Right atrium auricular region (tissue), 2 donors: ENCODE measurements around the gene ZBTB20. TPM values are rescaled to one million over a fixed set of nuclear protein-coding genes. Genes with fewer than 3 reads are reported as not detected.

Experiments
- DNase-seq: peaks from one replicate; pipeline ENCODE4 v3.0.0-alpha.2; 2019; ENCODE audit warnings: low spot score
- H3K27ac ChIP-seq, 2 donors: fragments of 200-600 bp; sonication (generic); 1 replicate in 1 of 2; 2 replicates in 1 of 2; pipeline ENCODE4 v1.5.1; 2016 to 2019
- H3K27me3 ChIP-seq, 2 donors: fragments of 200-600 bp; sonication (generic); one replicate each; pipeline versions ENCODE4 v1.5.1 to v1.6.0; 2017 to 2019
- H3K36me3 ChIP-seq: fragments of 200-600 bp; sonication (generic); one replicate; pipeline ENCODE4 v1.5.1; 2016
- H3K4me1 ChIP-seq, 2 donors: fragments of 200-600 bp; sonication (generic); one replicate each; pipeline versions ENCODE4 v1.5.1 to v1.6.0; 2017 to 2019
- H3K4me3 ChIP-seq, 2 donors: fragments of 200-600 bp; sonication (generic); 1 replicate in 1 of 2; 2 replicates in 1 of 2; pipeline ENCODE4 v1.5.1; 2017 to 2019; ENCODE audit warnings: mild to moderate bottlenecking in 1 of 2, moderate library complexity in 1 of 2
- H3K9me3 ChIP-seq, 2 donors: fragments of 200-600 bp; sonication (generic); one replicate each; pipeline ENCODE4 v1.5.1; 2019
- total RNA-seq, 2 donors: library from RNA; depleted of rRNA; stranded (reverse); fragments of >200 nt; gene quantifications; one replicate each; pipeline ENCODE4 v1.1.0, GENCODE V29; 2016
- TF ChIP-seq, protein P1 (sequence below), 2 donors: fragments of 200-600 bp; sonication (generic); IDR thresholded peaks; one replicate each; pipeline ENCODE4 v1.5.1; 2019; ENCODE audit warnings: antibody characterized with exemption in 2 of 2

The ZBTB20 gene
- total RNA-seq, 2 donors from 2014 or later, result 84.6 to 90.8 TPM

GRCh38 chr3:114351822-114352145, 795.3 kb downstream of the ZBTB20 start:
- no peaks in the 10 kb centered on the region for H3K9me3 ChIP-seq
- H3K27me3 ChIP-seq, result no peaks in the 10 kb centered on the region
- H3K27ac ChIP-seq, result no peak overlapping the region
- peaks cover 0 to 7% of the 10 kb centered on the region in 2 donors for H3K4me1 ChIP-seq
- H3K4me3 ChIP-seq, result no peak overlapping the region
- no peak for DNase-seq
- peaks cover 33% of the 10 kb centered on the region for H3K36me3 ChIP-seq
- TF ChIP-seq, protein P1, sequence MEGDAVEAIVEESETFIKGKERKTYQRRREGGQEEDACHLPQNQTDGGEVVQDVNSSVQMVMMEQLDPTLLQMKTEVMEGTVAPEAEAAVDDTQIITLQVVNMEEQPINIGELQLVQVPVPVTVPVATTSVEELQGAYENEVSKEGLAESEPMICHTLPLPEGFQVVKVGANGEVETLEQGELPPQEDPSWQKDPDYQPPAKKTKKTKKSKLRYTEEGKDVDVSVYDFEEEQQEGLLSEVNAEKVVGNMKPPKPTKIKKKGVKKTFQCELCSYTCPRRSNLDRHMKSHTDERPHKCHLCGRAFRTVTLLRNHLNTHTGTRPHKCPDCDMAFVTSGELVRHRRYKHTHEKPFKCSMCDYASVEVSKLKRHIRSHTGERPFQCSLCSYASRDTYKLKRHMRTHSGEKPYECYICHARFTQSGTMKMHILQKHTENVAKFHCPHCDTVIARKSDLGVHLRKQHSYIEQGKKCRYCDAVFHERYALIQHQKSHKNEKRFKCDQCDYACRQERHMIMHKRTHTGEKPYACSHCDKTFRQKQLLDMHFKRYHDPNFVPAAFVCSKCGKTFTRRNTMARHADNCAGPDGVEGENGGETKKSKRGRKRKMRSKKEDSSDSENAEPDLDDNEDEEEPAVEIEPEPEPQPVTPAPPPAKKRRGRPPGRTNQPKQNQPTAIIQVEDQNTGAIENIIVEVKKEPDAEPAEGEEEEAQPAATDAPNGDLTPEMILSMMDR (IDR thresholded peaks at IDR 0.05), result no peak

DNA sequence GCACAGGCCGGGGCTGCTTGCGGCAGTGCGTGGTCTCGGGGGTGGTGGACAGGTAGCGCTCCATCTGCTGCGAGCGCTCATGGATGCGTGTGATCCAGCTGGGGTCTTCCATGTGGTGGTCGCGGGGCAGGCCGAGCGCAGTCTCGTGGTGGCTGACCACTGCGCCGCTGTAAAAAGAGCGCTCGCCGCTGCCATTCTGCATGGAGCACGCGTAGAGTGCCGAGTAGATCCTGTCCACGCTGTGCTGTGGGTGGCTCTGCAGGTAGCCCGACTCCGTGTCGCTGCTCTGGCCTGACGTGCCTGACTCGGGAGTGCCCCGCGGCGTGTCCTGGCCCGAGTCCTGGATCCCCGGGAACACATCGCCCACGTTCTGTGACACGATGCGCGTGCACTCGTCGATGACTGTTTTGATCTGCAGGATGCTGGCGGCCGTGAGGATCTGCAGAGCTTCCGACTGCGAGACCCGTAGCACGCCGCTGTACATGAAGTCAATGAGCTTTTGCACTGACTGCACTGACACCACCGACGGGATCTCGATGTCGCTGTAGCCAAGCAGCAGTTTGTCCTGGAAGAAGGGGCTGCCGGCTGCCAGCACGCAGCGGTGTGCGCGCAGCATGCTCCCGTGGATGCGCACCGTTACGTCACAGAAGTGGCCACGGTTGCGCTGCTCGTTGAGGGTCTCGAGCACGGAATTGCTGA, 795.8 kb downstream of the ZBTB20 start:
- TF ChIP-seq, protein P1 (IDR thresholded peaks at IDR 0.05), result no peak
- DNase-seq, result no peak
- Histone ChIP-seq H3K4me1 (peaks cover 0 to 5% of the 10 kb centered on the region in 2 donors), H3K36me3 (peaks cover 33% of the 10 kb centered on the region), H3K27me3 (no peaks in the 10 kb centered on the region), H3K9me3 (no peaks in the 10 kb centered on the region), H3K4me3 (no peak overlapping the region), H3K27ac (no peak overlapping the region)

DNA sequence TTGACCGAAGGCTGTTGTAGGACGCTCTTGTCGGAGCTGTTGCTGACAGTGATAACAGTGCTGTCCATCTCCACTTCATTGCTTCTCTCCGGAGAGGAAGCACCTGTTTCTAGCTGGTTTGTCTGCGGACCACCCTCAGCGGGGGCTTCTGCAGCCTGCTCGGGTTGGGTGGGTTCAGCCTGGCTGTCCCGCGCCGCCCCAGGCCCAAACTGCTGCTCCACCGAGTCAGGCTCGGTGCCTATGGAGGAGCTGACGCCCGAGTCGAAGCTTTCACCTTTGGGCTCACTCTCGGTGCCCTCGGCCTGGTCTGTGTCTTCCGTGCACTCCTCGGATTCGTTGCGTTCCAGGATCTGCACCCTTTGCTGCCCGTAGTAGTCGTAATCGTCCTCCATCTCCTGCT, 796.4 kb downstream of the ZBTB20 start:
- no peaks in the 10 kb centered on the region for H3K27me3 ChIP-seq
- no peak overlapping the region for H3K27ac ChIP-seq
- H3K36me3 ChIP-seq, result peaks cover 34% of the 10 kb centered on the region
- DNase-seq, result no peak
- H3K4me3 ChIP-seq, result no peak overlapping the region
- no peaks in the 10 kb centered on the region for H3K9me3 ChIP-seq
- TF ChIP-seq, protein P1 (IDR thresholded peaks at IDR 0.05), result no peak
- H3K4me1 ChIP-seq, result no peaks in the 10 kb centered on the region

DNA sequence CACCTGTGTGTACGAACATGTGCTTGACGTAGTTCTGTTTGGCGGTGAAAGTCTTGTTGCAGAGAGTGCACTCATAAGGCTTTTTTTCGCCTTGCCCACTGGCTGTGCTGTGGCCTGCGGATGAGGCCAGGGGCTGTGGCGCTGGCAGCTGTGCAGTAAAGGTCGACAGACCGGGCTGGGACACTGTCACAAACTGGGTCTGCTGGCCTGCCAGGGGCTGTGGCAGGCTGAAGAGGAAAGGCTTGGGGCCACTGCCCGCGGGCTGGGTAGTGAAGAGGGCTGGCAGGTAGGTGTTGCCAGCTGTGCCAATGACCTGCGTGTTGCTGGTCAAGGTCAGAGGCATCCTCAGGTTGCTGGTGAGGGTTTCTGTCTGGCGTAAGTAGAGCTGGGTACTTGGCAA, 796.8 kb downstream of the ZBTB20 start:
- no peaks in the 10 kb centered on the region for H3K4me1 ChIP-seq
- H3K4me3 ChIP-seq, result no peak overlapping the region
- TF ChIP-seq, protein P1 (IDR thresholded peaks at IDR 0.05), result no peak
- H3K9me3 ChIP-seq, result no peaks in the 10 kb centered on the region
- no peak overlapping the region for H3K27ac ChIP-seq
- peaks cover 38% of the 10 kb centered on the region for H3K36me3 ChIP-seq
- H3K27me3 ChIP-seq, result no peaks in the 10 kb centered on the region
- DNase-seq, result no peak

DNA sequence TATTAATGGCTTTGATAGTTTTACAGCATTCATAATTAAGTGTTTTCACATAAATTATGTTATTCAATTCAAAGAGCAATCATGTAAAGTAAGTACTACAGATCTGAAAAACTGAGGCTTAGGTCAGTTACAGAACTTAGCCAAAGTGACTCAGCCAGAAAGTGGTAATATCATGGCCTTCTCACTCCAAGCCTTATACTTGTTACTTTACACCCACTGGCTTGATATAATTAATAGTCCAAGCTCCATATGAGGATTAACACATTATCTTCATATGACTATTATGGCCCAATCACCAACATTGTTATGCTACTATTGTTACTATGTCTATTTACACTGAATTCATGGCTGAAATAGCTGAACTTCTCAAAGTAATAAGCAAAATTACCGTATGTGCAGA, 802.6 kb downstream of the ZBTB20 start:
- Histone ChIP-seq H3K9me3 (no peaks in the 10 kb centered on the region), H3K4me3 (no peak overlapping the region), H3K27ac (no peak overlapping the region), H3K4me1 (no peaks in the 10 kb centered on the region), H3K27me3 (no peaks in the 10 kb centered on the region), H3K36me3 (peaks cover 24% of the 10 kb centered on the region)
- DNase-seq, result no peak
- TF ChIP-seq, protein P1 (IDR thresholded peaks at IDR 0.05), result no peak
